GM18505 (cell line): ENCODE measurements around the gene KRTAP19-1.
"Not testable (repeated sequence)": the region's sequence is repeated elsewhere in the genome, so short reads cannot be mapped to it uniquely, and the experiment has no call there.

ENCODE experiments used
- ATAC-seq: cut with Tn5 transposase; IDR thresholded peaks from one replicate; pipeline ENCODE4 v1.9.1; 2021; ENCODE audit not compliant: unreplicated experiment
- POLR2A ChIP-seq: IDR thresholded peaks from 4 replicates; pipeline ENCODE4 v1.6.1; 2011; ENCODE audit warnings: borderline replicate concordance; ENCODE audit not compliant: insufficient read depth, insufficient read length; ENCODE audit errors: extremely low read depth

The KRTAP19-1 gene

GRCh38 chr21:30480145-30480544 lies at the start of gene KRTAP19-1:
KRTAP19-1 (minus strand) TSS chr21:30480367; CDS start chr21:30480317, 50 bp downstream.
- no peak for ATAC-seq
- TF ChIP-seq POLR2A: no peak

DNA sequence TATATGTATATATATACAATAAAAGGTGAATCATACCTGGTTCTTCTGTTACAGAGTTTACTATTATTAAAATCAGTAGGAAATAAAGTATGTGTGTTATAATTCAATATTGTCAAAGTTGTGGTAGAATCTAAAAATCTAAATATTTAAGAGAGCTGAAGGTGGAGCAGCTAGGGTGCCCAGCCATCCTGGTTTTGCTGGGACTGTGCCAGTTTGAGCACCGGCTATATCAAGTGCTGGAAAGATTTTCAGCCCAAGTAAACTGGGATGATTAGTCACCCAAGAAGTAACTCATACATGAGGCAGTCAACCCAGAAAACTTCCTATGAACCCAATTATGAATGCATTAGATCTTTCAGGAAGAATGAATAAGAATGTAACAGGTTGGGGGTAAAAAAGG lies 38.7 kb upstream of the KRTAP19-1 start:
- TF ChIP-seq POLR2A: no peak

GRCh38 chr21:30515681-30516080 lies 35.5 kb upstream of the KRTAP19-1 start:
- TF ChIP-seq POLR2A: no peak
- no peak for ATAC-seq

More for the DNA sequence above, 38.7 kb upstream of the KRTAP19-1 start:
- ATAC-seq: no peak

- not testable (repeated sequence) for ATAC-seq
Measured at GRCh38 chr21:30505621-30506205, 25.5 kb upstream of the KRTAP19-1 start.

DNA sequence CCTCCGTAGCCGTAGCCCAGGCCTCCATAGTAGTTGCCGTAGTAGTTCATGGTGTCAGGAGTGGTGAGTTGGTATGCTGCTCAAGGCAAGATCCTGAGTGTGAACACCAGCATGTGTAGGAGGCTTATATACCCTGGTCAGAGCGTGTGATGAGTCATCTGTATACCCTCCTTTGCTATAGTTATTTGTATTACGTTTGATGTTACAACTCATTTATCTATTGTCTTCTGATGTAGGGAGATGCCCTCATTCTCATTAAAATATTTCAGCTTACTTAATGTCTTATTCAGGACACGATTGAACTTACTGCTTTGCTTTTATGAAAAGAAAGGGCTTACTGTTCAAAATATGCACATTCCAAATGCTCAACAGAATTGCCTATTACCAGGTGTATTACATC lies 21.9 kb upstream of the KRTAP19-1 start, which contains the start of gene KRTAP19-5:
Gene KRTAP19-5, minus strand, starts transcription at position 101 of the 400 bp plus-strand sequence. Its CDS starts 51 bp downstream, at position 50.
- no peak for ATAC-seq
- no peak for TF ChIP-seq POLR2A

DNA sequence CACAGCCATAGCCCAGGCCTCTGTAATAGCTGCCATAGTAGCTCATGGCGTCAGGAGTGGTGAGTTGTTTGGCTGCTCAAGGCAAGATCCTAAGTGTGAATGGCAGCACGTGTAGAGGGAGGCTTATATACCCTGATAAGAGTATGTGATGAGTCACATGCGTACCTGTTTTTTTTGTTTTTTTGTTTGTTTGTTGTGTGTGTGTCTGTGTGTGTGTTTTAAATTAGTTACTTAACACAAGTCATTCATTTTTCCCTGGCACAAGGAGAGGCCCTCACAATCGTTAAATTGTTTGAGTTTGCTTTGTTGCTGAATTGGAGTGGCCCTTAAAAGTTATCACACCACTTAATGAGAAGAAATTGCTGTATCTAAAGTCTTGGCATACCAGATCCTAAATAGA lies 16.9 kb upstream of the KRTAP19-1 start, which contains the start of gene KRTAP19-4:
Gene KRTAP19-4, minus strand, starts transcription at position 101 of the 400 bp plus-strand sequence. Its CDS starts 55 bp downstream, at position 46.
- no peak for TF ChIP-seq POLR2A
- ATAC-seq: no peak

DNA sequence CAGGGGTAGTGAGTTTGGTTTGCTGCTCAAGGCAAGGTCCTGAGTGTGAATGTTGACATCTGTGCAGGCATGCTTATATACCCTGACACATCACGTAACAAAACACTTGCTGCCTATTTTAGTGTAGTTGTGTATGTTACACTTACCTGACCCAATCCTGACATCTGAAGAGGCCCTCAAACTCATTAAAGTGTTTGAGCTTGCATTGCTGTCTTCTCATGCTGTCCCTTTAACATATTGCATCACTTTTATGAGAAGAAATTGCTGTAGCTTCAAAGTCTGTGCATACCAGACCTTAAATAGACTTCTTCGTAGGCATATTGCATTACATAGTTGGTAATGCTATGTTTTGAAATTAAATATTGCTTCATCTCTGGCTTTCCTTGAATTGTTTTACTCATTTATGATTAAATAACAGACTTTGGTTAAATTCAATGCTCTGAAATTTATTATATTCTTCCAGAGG lies 11.8 kb upstream of the KRTAP19-1 start, which contains the start of gene KRTAP19-3:
Gene KRTAP19-3, minus strand, starts transcription at position 51 of the 466 bp plus-strand sequence. CDS start 56 bp downstream, outside the sequence.
- ATAC-seq: no peak
- TF ChIP-seq POLR2A: no peak

GRCh38 chr21:30487336-30487735 lies 7.2 kb upstream of the KRTAP19-1 start, which contains the start of gene KRTAP19-2:
KRTAP19-2 (minus strand) TSS chr21:30487436; CDS start chr21:30487348, 88 bp downstream.
- ATAC-seq: no peak
- TF ChIP-seq POLR2A: no peak

DNA sequence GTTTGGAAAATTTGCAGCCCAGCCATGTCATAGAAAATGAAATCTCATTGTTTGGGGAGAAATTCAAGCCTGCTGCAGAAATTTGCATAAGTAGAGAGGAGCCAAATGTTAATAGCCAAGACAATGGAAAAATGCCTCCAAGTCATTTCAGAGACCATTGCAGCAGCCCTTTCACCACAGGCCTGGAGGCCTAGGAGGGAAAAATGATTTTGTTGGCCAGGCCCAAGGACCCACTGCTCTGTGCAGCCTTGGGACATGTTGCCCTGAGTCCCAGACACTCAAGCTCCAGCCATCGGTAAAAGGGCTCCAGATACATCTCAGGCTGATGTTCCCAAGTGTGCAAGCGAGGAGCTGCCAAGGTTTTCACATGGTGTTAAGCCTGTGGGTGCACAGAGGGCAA lies 6.0 kb upstream of the KRTAP19-1 start:
- ATAC-seq: no peak
- no peak for TF ChIP-seq POLR2A

- no peak for ATAC-seq
- no peak for TF ChIP-seq POLR2A
Measured at GRCh38 chr21:30482130-30482529, 2.0 kb upstream of the KRTAP19-1 start.

- TF ChIP-seq POLR2A: no peak
- no peak for ATAC-seq
Measured at GRCh38 chr21:30479259-30479658, 908 bp downstream of the KRTAP19-1 start.

DNA sequence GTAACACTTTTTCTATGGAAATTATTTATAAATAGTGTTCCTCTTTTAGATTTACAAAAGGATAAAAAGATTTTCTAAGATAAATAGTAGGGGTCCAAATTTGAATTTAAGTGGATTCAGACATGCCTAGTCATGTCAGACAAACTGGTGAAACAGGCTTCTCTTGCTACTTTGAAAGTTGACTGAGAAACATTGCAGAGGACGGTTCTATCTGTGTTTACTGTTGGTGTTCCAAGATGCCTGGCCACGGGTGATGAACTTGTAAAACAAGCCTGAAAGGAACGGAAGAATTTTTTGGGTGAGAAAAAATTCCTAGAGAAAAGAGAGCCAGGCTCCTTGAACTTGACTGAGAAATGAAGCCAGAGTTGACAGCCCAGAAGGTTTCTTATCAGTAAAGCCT lies 2.2 kb downstream of the KRTAP19-1 start:
- TF ChIP-seq POLR2A: no peak
- ATAC-seq: no peak

DNA sequence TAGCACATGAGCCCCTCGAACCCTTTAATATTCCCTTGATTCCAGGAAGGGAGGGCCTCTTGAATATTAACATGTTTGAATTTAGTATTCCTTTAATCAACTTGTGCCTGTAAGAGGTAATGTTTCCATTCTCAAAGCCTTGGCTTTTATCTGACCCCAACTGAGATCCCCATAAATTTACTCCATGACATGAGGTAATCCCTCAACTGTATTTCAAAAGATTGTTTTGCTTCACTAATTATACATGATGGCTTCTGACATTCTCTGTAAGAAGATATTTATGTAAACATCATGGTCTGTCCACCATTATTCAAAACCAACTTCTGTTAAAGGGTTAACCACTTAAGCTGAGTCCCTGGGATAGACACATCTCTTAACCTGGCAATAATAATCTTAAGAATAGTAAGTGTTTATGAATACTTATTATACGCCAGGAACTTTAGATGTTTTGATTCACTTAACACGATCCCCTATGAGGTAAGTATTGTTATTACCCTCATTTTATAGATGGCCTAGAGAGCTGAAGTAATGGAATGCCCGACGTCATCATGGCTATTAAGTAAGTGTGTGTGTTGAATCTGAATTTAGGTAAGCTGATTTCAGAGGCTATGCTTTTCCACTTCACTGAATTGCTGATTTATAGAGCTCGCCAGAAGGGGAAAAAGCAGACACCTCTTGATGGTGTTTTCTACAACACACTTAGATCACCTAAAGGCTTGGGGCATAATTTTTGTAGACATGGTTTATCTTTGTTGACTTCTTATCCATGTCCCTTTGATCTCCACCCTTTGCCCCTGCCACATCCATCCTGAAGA lies 11.1 kb downstream of the KRTAP19-1 start:
- ATAC-seq: no peak
- TF ChIP-seq POLR2A: no peak

DNA sequence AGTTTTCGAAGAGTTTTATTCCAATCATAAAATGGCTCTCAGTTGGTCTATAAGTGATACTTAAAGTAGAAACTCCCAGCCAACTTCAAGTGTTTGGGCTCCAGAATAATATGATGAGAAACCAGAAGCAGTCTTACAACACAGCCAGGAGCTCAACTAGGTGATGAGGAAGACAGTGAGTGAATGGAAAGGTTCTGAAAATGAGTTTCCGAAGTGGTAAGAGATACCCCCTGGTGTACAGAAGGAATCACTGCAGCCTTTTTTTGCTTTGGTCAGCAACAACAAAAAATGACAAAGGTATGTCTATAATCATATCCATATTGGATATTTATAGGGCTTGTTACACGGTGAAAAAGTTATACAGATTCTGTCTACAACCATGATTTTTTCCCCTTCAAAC lies 16.5 kb downstream of the KRTAP19-1 start:
- no peak for ATAC-seq
- TF ChIP-seq POLR2A: no peak

DNA sequence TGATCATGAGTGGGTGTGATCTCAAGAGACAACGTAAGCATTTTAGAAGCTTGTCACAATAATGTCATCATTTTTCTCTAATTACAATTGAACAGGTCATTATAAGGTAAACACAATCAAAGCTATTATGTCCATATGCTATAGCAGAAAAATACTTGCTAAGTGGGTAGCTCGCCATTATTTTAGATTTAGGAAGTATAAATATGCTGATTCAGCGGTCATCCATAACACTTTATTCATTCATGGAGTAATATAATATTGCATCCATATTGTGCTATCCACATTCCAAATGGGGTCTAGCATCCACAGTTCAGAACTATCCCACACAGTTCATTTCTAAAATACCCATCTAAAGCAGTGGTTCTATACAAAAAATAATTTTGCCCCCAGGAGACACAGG lies 31.7 kb downstream of the KRTAP19-1 start:
- ATAC-seq: no peak
- no peak for TF ChIP-seq POLR2A

- ATAC-seq: no peak
Measured at GRCh38 chr21:30447056-30447455, 33.1 kb downstream of the KRTAP19-1 start.

More at GRCh38 chr21:30447056-30447455, 33.1 kb downstream of the KRTAP19-1 start:
- no peak for TF ChIP-seq POLR2A
